Peyer's patch (tissue), 4 donors: ENCODE results near the gene SIPA1L3.

Source experiments
- CTCF ChIP-seq, 6 experiments: fragments of 450-650 bp in 4 of 6; fragments of 200-600 bp in 2 of 6; sonication (generic) in 1 of 6; IDR thresholded peaks; one replicate each; pipeline ENCODE4 v1.5.1; 2017 to 2019; ENCODE audit warnings: antibody characterized with exemption in 6 of 6, mild to moderate bottlenecking in 3 of 6, moderate library complexity in 1 of 6
- POLR2A ChIP-seq, 2 donors: fragments of 450-650 bp; IDR thresholded peaks; one replicate each; pipeline ENCODE4 v1.5.1; 2017; ENCODE audit warnings: antibody characterized with exemption in 2 of 2, mild to moderate bottlenecking in 2 of 2, moderate library complexity in 2 of 2

GRCh38 chr19:38191747-38192146 lies 284.7 kb downstream of the SIPA1L3 start:
- TF ChIP-seq POLR2A (IDR thresholded peaks at IDR 0.05) (no peak), CTCF (IDR thresholded peaks at IDR 0.05) (no peak)
